ENCODE data around the gene BFSP2. TPM values are rescaled to one million over a fixed set of nuclear protein-coding genes. Genes with fewer than 3 reads are reported as not detected.

The BFSP2 gene
- total RNA-seq, 1 experiment from 2014 or later: not detected

- Histone ChIP-seq H3K4me1 (peaks cover 71% of the 10 kb centered on the region), H3K36me3 (ENCODE audit: control insufficient read depth, insufficient read depth, low read length) (no peaks in the 10 kb centered on the region), H3K27me3 (replicated peaks; ENCODE audit: control insufficient read depth, insufficient read depth, low read length) (no peaks in the 10 kb centered on the region), H3K4me3 (ENCODE audit: low read depth, low read length) (no peak overlapping the region), H3K9me3 (no peaks in the 10 kb centered on the region)
- peaks cover 68% of the 10 kb centered on the region for H3K4me1 Mint-ChIP-seq (ENCODE audit: low read depth, unreplicated experiment)
- intact Hi-C loops (cut with micrococcal nuclease; ENCODE audit: unreplicated experiment): no loop called here
- TF ChIP-seq CTCF (IDR thresholded peaks at IDR 0.05; ENCODE audit: insufficient read depth in 1 of 2, low read depth in 1 of 2, low read length in 1 of 2, severe bottlenecking in 1 of 2, unreplicated experiment in 1 of 2): no peak
- no peaks in the 10 kb centered on the region for H3K27me3 Mint-ChIP-seq (ENCODE audit: insufficient read depth, unreplicated experiment)
- no peak for DNase-seq
- peak overlapping the region; percentile 34 for H3K27ac Mint-ChIP-seq (ENCODE audit: unreplicated experiment)
- no peaks in the 10 kb centered on the region for H3K36me3 Mint-ChIP-seq (ENCODE audit: insufficient read depth, unreplicated experiment)
- BruUV-seq (replicated peaks): no TSS peak
- POLR2A ChIA-PET: interaction anchor here (1.2 kb wide), 1 partner anchor 99 kb away, joined by 5 read pairs; the partner anchor contains the start of gene CDV3
- peaks cover 14% of the 10 kb centered on the region for H3K9me3 Mint-ChIP-seq (ENCODE audit: unreplicated experiment)
- CTCF ChIA-PET: interaction anchor here (0.6 to 1.2 kb wide), 4 partner anchors 9 to 433 kb away, joined by 3 to 7 read pairs (median 4); partner anchors contain the start of gene CDV3
- H3K4me3 Mint-ChIP-seq (ENCODE audit: unreplicated experiment): no peak overlapping the region
Observed at GRCh38 chr3:133474251-133474801, 74.5 kb downstream of the BFSP2 start.

- no peaks in the 10 kb centered on the region for H3K36me3 ChIP-seq (ENCODE audit: control insufficient read depth, insufficient read depth, low read length)
- no peak overlapping the region for H3K4me3 ChIP-seq (ENCODE audit: low read depth, low read length)
- CTCF ChIA-PET: interaction anchor here (0.6 to 1.2 kb wide), 4 partner anchors 10 to 433 kb away, joined by 3 to 7 read pairs (median 4); partner anchors contain the start of gene CDV3
- POLR2A ChIA-PET: interaction anchor here (1.2 kb wide), 1 partner anchor 99 kb away, joined by 5 read pairs; the partner anchor contains the start of gene CDV3
- intact Hi-C loops (cut with micrococcal nuclease; ENCODE audit: unreplicated experiment): loop anchor here (5.0 kb wide), 1 partner anchor 33 kb away; no protein-coding TSS in a partner anchor
- H3K9me3 ChIP-seq: no peaks in the 10 kb centered on the region
- no TSS peak for BruUV-seq (replicated peaks)
- peaks cover 71% of the 10 kb centered on the region for H3K4me1 ChIP-seq
- Mint-ChIP-seq H3K27ac (ENCODE audit: unreplicated experiment) (peak overlapping the region; percentile 34), H3K4me3 (ENCODE audit: unreplicated experiment) (no peak overlapping the region), H3K9me3 (ENCODE audit: unreplicated experiment) (peaks cover 14% of the 10 kb centered on the region), H3K27me3 (ENCODE audit: insufficient read depth, unreplicated experiment) (no peaks in the 10 kb centered on the region), H3K36me3 (ENCODE audit: insufficient read depth, unreplicated experiment) (no peaks in the 10 kb centered on the region), H3K4me1 (ENCODE audit: low read depth, unreplicated experiment) (peaks cover 64% of the 10 kb centered on the region)
- H3K27me3 ChIP-seq (replicated peaks; ENCODE audit: control insufficient read depth, insufficient read depth, low read length): no peaks in the 10 kb centered on the region
- no peak for DNase-seq
- TF ChIP-seq CTCF (IDR thresholded peaks at IDR 0.05; ENCODE audit: insufficient read depth in 1 of 2, low read depth in 1 of 2, low read length in 1 of 2, severe bottlenecking in 1 of 2, unreplicated experiment in 1 of 2): no peak
Observed at GRCh38 chr3:133474817-133475216, 75.0 kb downstream of the BFSP2 start.

GRCh38 chr3:133475245-133476010 is 75.6 kb downstream of the BFSP2 start:
- TF ChIP-seq CTCF (IDR thresholded peaks at IDR 0.05; ENCODE audit: insufficient read depth in 1 of 2, low read depth in 1 of 2, low read length in 1 of 2, severe bottlenecking in 1 of 2, unreplicated experiment in 1 of 2): no peak
- H3K36me3 Mint-ChIP-seq (ENCODE audit: insufficient read depth, unreplicated experiment): peaks cover 6% of the 10 kb centered on the region
- POLR2A ChIA-PET: interaction anchor here (1.2 kb wide), 1 partner anchor 98 kb away, joined by 5 read pairs; the partner anchor contains the start of gene CDV3
- Histone ChIP-seq H3K9me3 (no peaks in the 10 kb centered on the region), H3K4me3 (ENCODE audit: low read depth, low read length) (no peak overlapping the region), H3K36me3 (ENCODE audit: control insufficient read depth, insufficient read depth, low read length) (no peaks in the 10 kb centered on the region), H3K27me3 (replicated peaks; ENCODE audit: control insufficient read depth, insufficient read depth, low read length) (no peaks in the 10 kb centered on the region), H3K4me1 (peaks cover 74% of the 10 kb centered on the region)
- intact Hi-C loops (cut with micrococcal nuclease; ENCODE audit: unreplicated experiment): loop anchor here (5.0 kb wide), 1 partner anchor 33 kb away; no protein-coding TSS in a partner anchor
- H3K9me3 Mint-ChIP-seq (ENCODE audit: unreplicated experiment): peaks cover 12% of the 10 kb centered on the region
- no peak overlapping the region for H3K4me3 Mint-ChIP-seq (ENCODE audit: unreplicated experiment)
- H3K27me3 Mint-ChIP-seq (ENCODE audit: insufficient read depth, unreplicated experiment): no peaks in the 10 kb centered on the region
- CTCF ChIA-PET: interaction anchor here (0.6 to 1.2 kb wide), 5 partner anchors 10 to 434 kb away, joined by 3 to 7 read pairs (median 5); partner anchors contain the start of gene CDV3
- H3K27ac Mint-ChIP-seq (ENCODE audit: unreplicated experiment): peak overlapping the region; percentile 34
- DNase-seq: peak in 1 of 2 experiments; percentile 29
- BruUV-seq (replicated peaks): no TSS peak
- peaks cover 70% of the 10 kb centered on the region for H3K4me1 Mint-ChIP-seq (ENCODE audit: low read depth, unreplicated experiment)

All from Caco-2 (cell line).